A673 (cell line): ENCODE data around the gene AMDHD1. TPM values are rescaled to one million over a fixed set of nuclear protein-coding genes. Genes with fewer than 3 reads are reported as not detected.

Source experiments
- BruUV-seq: library from RNA; stranded (reverse); fragments of 400-500 nt; replicated peaks from 2 replicates; lab custom pipeline; 2021; lab: Mats Ljungman, UMichigan
- CTCF ChIA-PET: fragments of 300-600 bp; sonication (Branson Sonifier 250); formaldehyde crosslinking; loops from one replicate; lab custom pipeline; 2022; ENCODE audit warnings: antibody characterized with exemption; lab: Charles Lee
- POLR2A ChIA-PET: fragments of 300-600 bp; sonication (Branson Sonifier 250); formaldehyde crosslinking; loops from one replicate; lab custom pipeline; 2022; ENCODE audit warnings: antibody characterized with exemption; ENCODE audit not compliant: low non-redundant PET; lab: Charles Lee
- DNase-seq: peaks from one replicate; pipeline ENCODE4 v3.0.0-alpha.2; 2015; ENCODE audit warnings: low spot score
- H3K27ac ChIP-seq: fragments of 200-600 bp; sonication (generic); 2 replicates; pipeline ENCODE4 v1.5.1; 2016; ENCODE audit warnings: mixed run types, low read depth, mild to moderate bottlenecking, mixed read lengths, antibody characterized with exemption, low read length; ENCODE audit not compliant: poor library complexity, severe bottlenecking
- H3K27me3 ChIP-seq: fragments of 200-600 bp; sonication (generic); replicated peaks from 2 replicates; pipeline ENCODE4 v1.6.1; 2017; ENCODE audit warnings: mixed run types, low read depth, mild to moderate bottlenecking, mixed read lengths, antibody characterized with exemption, low read length; ENCODE audit not compliant: insufficient read depth, poor library complexity
- H3K36me3 ChIP-seq: fragments of 200-600 bp; sonication (generic); 2 replicates; pipeline ENCODE4 v1.6.1; 2016; ENCODE audit warnings: mixed run types, mild to moderate bottlenecking, mixed read lengths, antibody characterized with exemption, low read length; ENCODE audit not compliant: insufficient read depth, poor library complexity, severe bottlenecking
- H3K4me1 ChIP-seq: fragments of 200-600 bp; sonication (generic); 2 replicates; pipeline ENCODE4 v1.6.1; 2017; ENCODE audit warnings: mixed run types, mild to moderate bottlenecking, mixed read lengths, antibody characterized with exemption, low read length; ENCODE audit not compliant: insufficient read depth, poor library complexity, severe bottlenecking
- H3K4me3 ChIP-seq: fragments of 200-600 bp; sonication (generic); 2 replicates; pipeline ENCODE4 v1.5.1; 2016; ENCODE audit warnings: low read depth, mixed run types, mild to moderate bottlenecking, mixed read lengths, low read length; ENCODE audit not compliant: poor library complexity, severe bottlenecking
- H3K9me3 ChIP-seq: fragments of 200-600 bp; sonication (generic); 2 replicates; pipeline ENCODE4 v1.6.1; 2016; ENCODE audit warnings: mixed run types, low read depth, mild to moderate bottlenecking, mixed read lengths, antibody characterized with exemption, low read length; ENCODE audit not compliant: poor library complexity, severe bottlenecking
- EZH2 ChIP-seq: fragments of 200-600 bp; sonication (generic); IDR thresholded peaks from 2 replicates; pipeline ENCODE4 v1.6.1; 2017; ENCODE audit warnings: borderline replicate concordance, low read depth, mild to moderate bottlenecking, mixed read lengths, antibody characterized with exemption, low read length; ENCODE audit not compliant: poor library complexity, severe bottlenecking
- intact Hi-C: fragments of 100-400 bp; cut with micrococcal nuclease; formaldehyde crosslinking; loops from one replicate; pipeline ENCODE4 v1.10.0; 2022; ENCODE audit not compliant: unreplicated experiment
- total RNA-seq: library from RNA; stranded (reverse); gene quantifications from 2 replicates; pipeline ENCODE4 v1.2.3, GENCODE V29; 2021
- TF ChIP-seq, protein P1 (sequence below): fragments of 300-800, 200-600 bp; sonication (generic); conservative IDR thresholded peaks from 2 replicates; pipeline ENCODE4 v1.5.1; 2017; ENCODE audit warnings: low read depth, mild to moderate bottlenecking, antibody characterized with exemption, low read length, moderate library complexity, mixed read lengths

Gene AMDHD1
- total RNA-seq, 1 experiment from 2014 or later: 1.1 TPM

DNA sequence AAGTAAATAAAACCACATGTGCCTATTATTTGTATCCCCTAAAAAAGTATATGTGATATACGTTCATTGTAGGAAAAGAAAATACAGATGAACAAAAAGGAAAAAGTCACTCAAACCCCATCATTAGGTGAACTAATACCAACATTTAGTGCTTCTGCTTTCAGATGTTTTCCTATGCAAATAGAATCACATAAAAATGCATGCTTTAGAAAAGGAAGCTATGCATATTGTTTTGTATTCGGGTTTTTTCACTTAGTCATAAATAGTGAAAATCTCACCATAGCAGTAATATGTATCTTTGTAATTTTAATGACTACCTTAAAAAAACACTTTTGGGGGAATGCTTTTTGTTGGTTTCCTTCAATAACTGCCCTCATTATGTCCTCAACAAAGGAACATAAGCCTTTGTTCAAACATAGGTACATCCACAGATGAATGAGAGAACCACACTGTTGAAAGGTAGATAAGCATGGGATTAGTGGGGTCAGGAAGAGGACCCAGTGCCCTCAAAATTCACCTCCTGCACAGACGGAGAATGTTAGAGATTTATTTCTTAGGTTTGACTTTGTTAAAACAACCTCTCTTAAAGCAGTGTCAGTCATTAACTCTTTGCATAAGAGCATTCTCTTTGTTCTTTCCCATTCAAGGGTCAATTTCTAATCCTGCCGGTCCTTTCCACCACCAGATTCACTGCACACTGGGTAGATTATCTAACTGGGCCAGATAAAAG is 6.5 kb downstream of the AMDHD1 start:
- Histone ChIP-seq H3K4me3 (no peak overlapping the region), H3K9me3 (no peaks in the 10 kb centered on the region), H3K4me1 (peaks cover 3% of the 10 kb centered on the region), H3K27me3 (no peaks in the 10 kb centered on the region), H3K36me3 (no peaks in the 10 kb centered on the region), H3K27ac (no peak overlapping the region)
- DNase-seq: no peak
- BruUV-seq: no TSS peak
- ChIA-PET POLR2A (no interaction called here), CTCF (no interaction called here)
- intact Hi-C loops: no loop called here
- TF ChIP-seq, protein P1, sequence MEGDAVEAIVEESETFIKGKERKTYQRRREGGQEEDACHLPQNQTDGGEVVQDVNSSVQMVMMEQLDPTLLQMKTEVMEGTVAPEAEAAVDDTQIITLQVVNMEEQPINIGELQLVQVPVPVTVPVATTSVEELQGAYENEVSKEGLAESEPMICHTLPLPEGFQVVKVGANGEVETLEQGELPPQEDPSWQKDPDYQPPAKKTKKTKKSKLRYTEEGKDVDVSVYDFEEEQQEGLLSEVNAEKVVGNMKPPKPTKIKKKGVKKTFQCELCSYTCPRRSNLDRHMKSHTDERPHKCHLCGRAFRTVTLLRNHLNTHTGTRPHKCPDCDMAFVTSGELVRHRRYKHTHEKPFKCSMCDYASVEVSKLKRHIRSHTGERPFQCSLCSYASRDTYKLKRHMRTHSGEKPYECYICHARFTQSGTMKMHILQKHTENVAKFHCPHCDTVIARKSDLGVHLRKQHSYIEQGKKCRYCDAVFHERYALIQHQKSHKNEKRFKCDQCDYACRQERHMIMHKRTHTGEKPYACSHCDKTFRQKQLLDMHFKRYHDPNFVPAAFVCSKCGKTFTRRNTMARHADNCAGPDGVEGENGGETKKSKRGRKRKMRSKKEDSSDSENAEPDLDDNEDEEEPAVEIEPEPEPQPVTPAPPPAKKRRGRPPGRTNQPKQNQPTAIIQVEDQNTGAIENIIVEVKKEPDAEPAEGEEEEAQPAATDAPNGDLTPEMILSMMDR: no peak
- TF ChIP-seq EZH2: no peak

DNA sequence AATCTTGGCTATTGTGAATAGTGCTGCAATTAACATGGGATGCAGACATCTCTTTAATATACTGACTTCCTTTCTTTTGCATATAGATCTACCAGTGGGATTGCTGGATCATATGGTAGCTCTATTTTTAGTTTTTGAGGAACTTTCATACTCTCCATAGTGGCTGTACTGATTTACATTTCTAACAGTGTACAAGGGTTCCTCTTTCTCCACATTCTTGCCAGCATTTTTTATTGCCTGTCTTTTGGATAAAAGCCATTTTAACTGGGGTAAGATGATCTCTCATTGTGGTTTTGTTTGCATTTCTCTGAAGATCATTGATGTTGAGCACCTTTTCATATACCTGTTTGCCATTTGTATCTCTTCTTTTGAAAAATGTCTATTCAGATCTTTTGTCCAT is 8.4 kb downstream of the AMDHD1 start:
- Histone ChIP-seq H3K4me3 (no peak overlapping the region), H3K36me3 (no peaks in the 10 kb centered on the region), H3K27ac (no peak overlapping the region), H3K4me1 (peaks cover 3% of the 10 kb centered on the region), H3K27me3 (no peaks in the 10 kb centered on the region), H3K9me3 (no peaks in the 10 kb centered on the region)
- TF ChIP-seq, protein P1: no peak
- no peak for TF ChIP-seq EZH2
- ChIA-PET POLR2A (no interaction called here), CTCF (no interaction called here)
- no TSS peak for BruUV-seq
- intact Hi-C loops: no loop called here
- no peak for DNase-seq

DNA sequence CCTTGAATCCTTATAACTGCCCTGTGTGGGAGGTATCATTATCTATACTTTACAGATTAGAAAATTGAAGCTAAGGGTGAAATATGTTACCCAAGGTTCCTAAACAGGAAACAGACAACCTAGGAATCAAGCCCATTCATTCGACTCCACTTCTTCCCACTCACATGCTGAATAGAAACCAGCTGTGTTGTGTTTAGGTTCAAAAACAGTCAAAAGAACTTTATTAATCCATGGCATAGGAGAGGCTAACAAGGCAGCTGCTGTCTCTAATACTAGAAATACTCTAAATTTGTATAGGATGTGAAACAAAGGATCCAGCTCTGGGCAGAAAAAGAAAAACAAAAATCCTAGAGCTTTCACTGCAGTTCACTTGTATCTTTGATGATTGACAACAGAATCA is 9.9 kb downstream of the AMDHD1 start:
- TF ChIP-seq EZH2: no peak
- TF ChIP-seq, protein P1: no peak
- Histone ChIP-seq H3K27ac (no peak overlapping the region), H3K36me3 (no peaks in the 10 kb centered on the region), H3K27me3 (no peaks in the 10 kb centered on the region), H3K4me1 (peaks cover 3% of the 10 kb centered on the region), H3K4me3 (no peak overlapping the region), H3K9me3 (no peaks in the 10 kb centered on the region)
- ChIA-PET CTCF (interaction anchor here (0.5 kb wide), 1 partner anchor 237 kb away, joined by 3 read pairs; no protein-coding TSS in a partner anchor), POLR2A (no interaction called here)
- intact Hi-C loops: no loop called here
- no TSS peak for BruUV-seq
- DNase-seq: peak; percentile 27
